T-cell (primary cell): ENCODE measurements around the gene GDF7. TPM values are rescaled to one million over a fixed set of nuclear protein-coding genes. Genes with fewer than 3 reads are reported as not detected.

Source experiments
- ATAC-seq, 4 experiments: fragments of 200-7000 bp in 3 of 4; fragments of 150-1000 bp in 1 of 4; cut with Tn5 transposase; replicated peaks in 1 of 4; 1 replicate in 3 of 4; 2 replicates in 1 of 4; pipeline ENCODE4 v1.10.0; 2021; ENCODE audit warnings: moderate library complexity in 3 of 4, mild to moderate bottlenecking in 2 of 4, moderate number of reproducible peaks in 1 of 4
- CTCF ChIA-PET, 2 donors: fragments of 300-600 bp; sonication (Branson Sonifier 250); formaldehyde crosslinking; loops; one replicate each; lab custom pipeline; 2022; ENCODE audit warnings: antibody characterized with exemption in 2 of 2; lab: Charles Lee
- POLR2A ChIA-PET, 2 donors: fragments of 300-600 bp; sonication (Branson Sonifier 250); formaldehyde crosslinking; loops; one replicate each; lab custom pipeline; 2022; ENCODE audit warnings: antibody characterized with exemption in 2 of 2; lab: Charles Lee
- DNase-seq, 35 experiments: peaks; one replicate each; pipeline versions ENCODE4 v3.0.0 to v3.0.0-alpha.2; 2013 to 2023
- H3K27ac ChIP-seq: one replicate; pipeline ENCODE4 v1.5.1; 2013; ENCODE audit warnings: low read length
- H3K27me3 ChIP-seq, 2 experiments: replicated peaks in 1 of 2; 1 replicate in 1 of 2; 2 replicates in 1 of 2; pipeline versions ENCODE4 v1.6.1 to v1.7.0; 2013; ENCODE audit warnings: low read length in 1 of 2, mixed read lengths in 1 of 2; ENCODE audit not compliant: control insufficient read depth in 2 of 2, insufficient read depth in 2 of 2; ENCODE audit errors: extremely low read depth in 1 of 2
- H3K36me3 ChIP-seq, 2 donors: 1 replicate in 1 of 2; 2 replicates in 1 of 2; pipeline versions ENCODE4 v1.6.1 to v1.7.0; 2013; ENCODE audit warnings: low read length in 1 of 2; ENCODE audit not compliant: control insufficient read depth in 2 of 2, insufficient read depth in 1 of 2; ENCODE audit errors: extremely low read depth in 1 of 2
- H3K4me1 ChIP-seq, 2 experiments: 1 replicate in 1 of 2; 2 replicates in 1 of 2; pipeline versions ENCODE4 v1.6.1 to v1.7.0; 2013; ENCODE audit warnings: low read length in 2 of 2, mixed read lengths in 1 of 2; ENCODE audit not compliant: insufficient read depth in 2 of 2, control insufficient read depth in 1 of 2; ENCODE audit errors: extremely low read depth in 1 of 2
- H3K4me3 ChIP-seq, 2 donors: 1 replicate in 1 of 2; 2 replicates in 1 of 2; pipeline versions ENCODE4 v1.5.1 to v1.7.0; 2013; ENCODE audit warnings: mild to moderate bottlenecking in 2 of 2, low read length in 1 of 2, moderate library complexity in 1 of 2; ENCODE audit not compliant: control insufficient read depth in 1 of 2; ENCODE audit errors: extremely low read depth in 1 of 2
- H3K9me3 ChIP-seq: 2 replicates; pipeline ENCODE4 v1.7.0; 2013
- H3K27ac Mint-ChIP-seq, 2 donors: one replicate each; pipeline ENCODE4 v1.8.0; 2020 to 2021; ENCODE audit warnings: mild to moderate bottlenecking in 2 of 2, mixed read lengths in 2 of 2
- H3K27me3 Mint-ChIP-seq, 2 donors: one replicate each; pipeline ENCODE4 v1.8.0; 2021 to 2022; ENCODE audit warnings: mixed read lengths in 2 of 2
- H3K36me3 Mint-ChIP-seq: one replicate; pipeline ENCODE4 v1.8.0; 2021; ENCODE audit warnings: mixed read lengths
- H3K4me1 Mint-ChIP-seq, 3 donors: one replicate each; pipeline ENCODE4 v1.8.0; 2020 to 2022; ENCODE audit warnings: mixed read lengths in 3 of 3, mild to moderate bottlenecking in 1 of 3
- H3K4me3 Mint-ChIP-seq, 3 donors: one replicate each; pipeline ENCODE4 v1.8.0; 2020 to 2022; ENCODE audit warnings: mild to moderate bottlenecking in 3 of 3, mixed read lengths in 3 of 3, moderate library complexity in 3 of 3
- H3K9me3 Mint-ChIP-seq, 3 donors: one replicate each; pipeline ENCODE4 v1.8.0; 2020 to 2022; ENCODE audit warnings: mixed read lengths in 3 of 3
- WGBS: methylation state at CpG from one replicate; pipeline ENCODE4 v1.1.5; 2013; ENCODE audit warnings: missing lambda C conversion rate; ENCODE audit not compliant: insufficient coverage; 5-methylcytosine and 5-hydroxymethylcytosine counted together
- total RNA-seq, 35 experiments: library from RNA in 6 of 35; stranded (reverse) in 6 of 35; fragments of 120-200 nt in 1 of 35; gene quantifications; one replicate each; pipeline versions ENCODE4 v1.2.1 to v1.2.4 and lab custom pipeline; 2013 to 2026

GDF7 gene
- total RNA-seq, 5 donors from 2014 or later (not counting 1 experiment from before 2014, with no cell fraction given): 0.10 to 0.51 (median 0.16) TPM

DNA sequence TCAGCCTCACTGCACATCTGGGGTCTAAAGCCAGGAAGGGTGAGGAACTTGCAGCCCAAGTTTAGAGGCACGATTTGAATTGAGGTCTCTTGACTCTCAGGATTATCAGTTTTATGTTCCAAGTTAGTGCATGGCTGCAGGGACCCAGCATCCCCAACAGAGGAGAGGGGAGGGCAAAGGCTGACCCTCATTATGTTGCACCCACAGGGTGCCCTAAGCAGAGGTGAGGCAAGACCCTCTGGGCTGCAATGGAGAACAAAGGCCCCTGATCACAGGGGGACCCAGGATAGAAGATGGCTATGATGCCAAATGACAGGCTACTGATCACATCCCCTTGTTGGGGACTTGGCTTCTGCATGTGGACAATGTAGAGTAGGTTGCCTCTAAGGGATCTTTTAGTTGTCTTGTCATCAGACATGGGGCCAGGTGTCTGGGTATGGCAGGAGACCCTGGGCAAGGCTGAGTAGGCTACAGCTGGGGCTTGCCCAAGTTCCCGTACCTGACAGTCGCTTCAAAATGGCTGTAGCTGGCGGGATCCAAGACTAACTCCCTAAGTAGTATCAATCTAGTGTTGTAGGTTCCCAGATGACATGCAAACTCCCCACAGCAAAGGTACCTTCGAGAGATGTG is 4.5 kb upstream of the GDF7 start:
- ATAC-seq: no peak
- Histone ChIP-seq H3K36me3 (no peaks in the 10 kb centered on the region), H3K4me3 (no peak overlapping the region), H3K4me1 (peaks cover 0 to 24% of the 10 kb centered on the region in 2 experiments), H3K27me3 (peaks cover 19 to 61% of the 10 kb centered on the region in 2 experiments), H3K27ac (no peak overlapping the region), H3K9me3 (no peaks in the 10 kb centered on the region)
- peaks cover 60 to 70% of the 10 kb centered on the region in 2 donors for H3K27me3 Mint-ChIP-seq
- H3K4me3 Mint-ChIP-seq: no peak overlapping the region
- DNase-seq: no peak
- POLR2A ChIA-PET: interaction anchor here in 1 of 2 donors (0.6 kb wide), 1 partner anchor 301 kb away, joined by 5 read pairs; no protein-coding TSS in a partner anchor
- WGBS: no CpG with 5 or more reads among the region's 5 CpGs
- CTCF ChIA-PET: interaction anchor here (0.7 to 3.7 kb wide), 12 partner anchors 11 to 351 kb away, joined by 3 to 63 read pairs (median 4); partner anchors contain the start of gene HS1BP3 (in 2 of the 2)
- no peak overlapping the region for H3K27ac Mint-ChIP-seq
- no peaks in the 10 kb centered on the region for H3K36me3 Mint-ChIP-seq
- no peaks in the 10 kb centered on the region for H3K9me3 Mint-ChIP-seq
- peaks cover 6 to 12% (median 12%) of the 10 kb centered on the region in 3 donors for H3K4me1 Mint-ChIP-seq

DNA sequence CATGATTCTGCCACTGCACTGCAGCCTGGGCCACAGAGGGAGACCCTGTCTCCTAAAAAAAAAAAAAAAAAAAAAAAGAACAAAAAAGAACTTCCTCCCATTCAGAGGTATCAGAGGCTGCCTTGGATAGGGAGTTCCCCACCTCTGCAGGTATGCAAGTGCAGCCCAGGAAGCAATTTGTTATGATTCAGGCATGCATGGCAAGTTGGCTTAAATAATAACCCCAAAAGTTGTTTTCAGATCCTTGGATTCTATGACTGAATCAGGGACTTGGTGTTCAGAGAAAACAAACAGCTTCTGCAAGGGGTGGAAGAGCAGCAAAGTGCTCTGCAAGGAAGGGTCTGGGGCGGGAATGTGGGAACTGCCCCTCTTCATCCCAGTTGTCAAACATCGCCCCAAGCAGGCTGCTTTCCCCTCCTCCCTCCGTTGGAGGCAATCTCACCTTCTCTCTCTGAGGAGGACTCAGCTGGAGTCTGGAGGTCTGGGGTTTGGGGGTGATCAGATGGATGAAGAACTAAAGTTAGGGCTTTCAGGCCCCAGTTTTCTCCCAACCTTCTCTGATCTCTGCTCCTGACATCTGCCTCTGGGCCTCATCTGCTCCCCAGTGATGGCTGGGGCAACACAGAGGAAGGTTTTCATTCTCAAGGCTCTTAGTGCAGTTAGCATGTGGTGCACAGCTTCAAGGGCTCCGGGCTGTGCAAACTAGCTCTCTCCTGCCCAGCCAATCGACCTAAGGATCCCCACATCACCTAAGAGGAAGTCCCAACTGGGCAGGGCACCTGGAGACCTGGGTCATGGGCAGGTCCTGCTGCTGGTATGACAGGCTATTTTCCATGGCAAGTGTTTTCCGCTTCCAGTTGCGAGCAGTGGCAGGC is 3.5 kb upstream of the GDF7 start:
- 45% methylated on average over 3 of the region's 7 CpGs for WGBS
- Histone ChIP-seq H3K4me1 (peaks cover 0 to 28% of the 10 kb centered on the region in 2 experiments), H3K27ac (no peak overlapping the region), H3K27me3 (peaks cover 26 to 71% of the 10 kb centered on the region in 2 experiments), H3K36me3 (no peaks in the 10 kb centered on the region), H3K4me3 (no peak overlapping the region), H3K9me3 (no peaks in the 10 kb centered on the region)
- Mint-ChIP-seq H3K4me1 (peaks cover 6 to 18% (median 15%) of the 10 kb centered on the region in 3 donors), H3K9me3 (no peaks in the 10 kb centered on the region), H3K4me3 (no peak overlapping the region), H3K27ac (no peak overlapping the region), H3K27me3 (peaks cover 62 to 73% of the 10 kb centered on the region in 2 donors), H3K36me3 (no peaks in the 10 kb centered on the region)
- ChIA-PET CTCF (interaction anchor here (0.6 to 1.2 kb wide), 4 partner anchors 296 to 352 kb away, joined by 3 to 4 read pairs (median 4); no protein-coding TSS in a partner anchor), POLR2A (no interaction called here)
- DNase-seq (peak in 1 of 35 experiments; percentile 10), ATAC-seq (no peak)

DNA sequence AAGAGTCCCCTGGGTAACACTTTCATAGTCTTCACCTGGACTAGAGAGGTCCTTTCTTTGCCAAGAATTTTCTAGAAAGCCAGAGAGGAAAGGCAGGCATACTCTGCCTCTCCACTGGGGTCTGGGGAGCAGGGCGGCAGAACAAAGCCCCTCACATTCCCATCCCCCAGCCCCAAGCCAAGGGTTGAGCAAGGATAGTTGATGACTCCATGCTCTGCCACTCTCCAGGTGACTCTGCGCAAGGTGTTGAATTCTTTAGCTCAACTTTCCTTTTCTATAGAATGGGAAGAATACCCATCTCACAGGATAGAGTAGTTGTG is 2.9 kb upstream of the GDF7 start:
- ChIA-PET CTCF (no interaction called here), POLR2A (no interaction called here)
- Mint-ChIP-seq H3K4me3 (no peak overlapping the region), H3K27me3 (peaks cover 58 to 75% of the 10 kb centered on the region in 2 donors), H3K27ac (no peak overlapping the region), H3K9me3 (no peaks in the 10 kb centered on the region), H3K4me1 (peaks cover 6 to 18% (median 15%) of the 10 kb centered on the region in 3 donors), H3K36me3 (no peaks in the 10 kb centered on the region)
- ATAC-seq (no peak), DNase-seq (peak in 1 of 35 experiments; percentile 11)
- Histone ChIP-seq H3K4me1 (peaks cover 0 to 28% of the 10 kb centered on the region in 2 experiments), H3K4me3 (no peak overlapping the region), H3K36me3 (no peaks in the 10 kb centered on the region), H3K9me3 (no peaks in the 10 kb centered on the region), H3K27me3 (peaks cover 28 to 77% of the 10 kb centered on the region in 2 experiments), H3K27ac (no peak overlapping the region)
- no CpG with 5 or more reads among the region's 2 CpGs for WGBS

DNA sequence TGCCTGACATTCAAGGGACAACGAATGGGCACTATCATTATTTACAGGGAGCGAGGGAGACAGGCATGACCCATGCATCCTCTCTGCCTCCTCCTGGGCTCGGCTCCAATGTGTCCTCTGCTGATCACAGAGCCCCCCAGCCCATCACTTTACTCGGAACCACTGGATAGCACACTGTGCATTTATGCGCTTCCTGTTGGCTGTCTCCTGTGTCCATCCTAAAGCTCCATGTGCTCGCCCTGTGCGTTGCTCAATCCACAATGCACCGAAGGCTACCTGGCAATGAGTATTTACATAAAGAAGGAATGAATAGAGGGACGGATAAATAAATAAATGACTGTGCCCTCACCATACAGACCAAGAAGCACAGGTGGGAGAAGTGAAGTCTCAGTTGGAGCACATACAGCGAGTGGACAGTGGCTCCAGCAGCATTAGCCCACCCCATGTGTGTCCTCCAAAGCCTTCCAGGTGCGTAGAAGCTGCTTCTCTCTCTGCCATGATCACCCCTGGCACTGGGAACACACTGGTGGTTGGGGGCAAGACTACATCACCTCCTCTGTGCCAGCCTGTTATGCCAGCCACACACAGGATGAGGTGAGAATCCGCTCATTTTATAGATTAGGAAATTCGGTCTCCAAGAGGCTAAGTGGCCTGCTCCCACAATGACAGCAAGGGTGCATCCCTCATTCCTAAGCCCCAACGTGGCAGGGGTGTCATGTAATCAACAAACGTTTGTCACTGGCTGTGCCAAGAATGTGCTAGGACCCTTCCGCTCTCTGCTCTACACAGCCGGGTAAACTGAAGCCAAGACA is 2.3 kb upstream of the GDF7 start:
- Histone ChIP-seq H3K27me3 (peaks cover 25 to 83% of the 10 kb centered on the region in 2 experiments), H3K36me3 (no peaks in the 10 kb centered on the region), H3K9me3 (no peaks in the 10 kb centered on the region), H3K4me3 (no peak overlapping the region), H3K27ac (no peak overlapping the region), H3K4me1 (peaks cover 0 to 31% of the 10 kb centered on the region in 2 experiments)
- Mint-ChIP-seq H3K36me3 (no peaks in the 10 kb centered on the region), H3K4me1 (peaks cover 6 to 20% (median 18%) of the 10 kb centered on the region in 3 donors), H3K27ac (no peak overlapping the region), H3K4me3 (peak overlapping the region; percentile 29 to 80 (median 39)), H3K27me3 (peaks cover 54 to 77% of the 10 kb centered on the region in 2 donors), H3K9me3 (no peaks in the 10 kb centered on the region)
- WGBS: 54% methylated on average over 8 of the region's 17 CpGs
- DNase-seq (no peak), ATAC-seq (no peak)
- ChIA-PET POLR2A (no interaction called here), CTCF (no interaction called here)

DNA sequence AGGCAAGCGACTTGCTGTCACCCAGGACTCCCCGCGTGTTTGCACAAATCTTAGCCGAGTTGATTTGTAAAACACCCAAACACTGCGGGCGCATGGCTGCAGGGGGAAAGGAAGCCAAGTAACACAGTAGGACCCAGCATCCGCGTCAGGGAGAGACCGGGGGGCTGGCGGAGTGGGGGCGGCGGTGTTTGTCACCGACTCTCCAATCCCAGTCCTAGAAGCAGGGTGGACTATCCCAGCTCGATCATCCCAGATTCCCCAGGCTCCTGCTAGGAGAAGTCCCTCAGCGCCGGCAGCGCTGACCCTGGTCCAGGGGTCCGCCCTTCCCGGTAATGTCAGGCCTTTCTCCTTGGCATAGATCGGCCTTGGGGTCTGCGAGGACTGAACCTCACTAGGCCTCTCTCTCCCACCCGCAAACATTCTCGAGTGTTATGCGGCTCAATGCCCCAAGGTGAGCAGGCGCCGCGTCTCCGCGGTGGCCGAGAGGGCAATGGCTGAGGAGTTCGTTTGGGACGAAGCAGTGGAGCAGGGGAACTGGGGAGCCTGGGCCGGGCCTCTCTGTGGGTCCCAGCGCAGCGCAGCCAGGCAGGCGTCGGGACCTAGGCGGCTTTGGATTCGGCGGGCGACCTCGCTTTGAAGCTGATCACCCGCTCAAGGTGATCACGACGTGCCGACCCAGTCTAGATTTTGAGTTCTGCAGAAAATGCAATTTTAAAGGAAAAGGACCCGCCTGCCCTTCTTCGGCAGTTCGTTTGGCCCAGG is 1.5 kb upstream of the GDF7 start:
- Histone ChIP-seq H3K27me3 (peaks cover 25 to 90% of the 10 kb centered on the region in 2 experiments), H3K4me1 (peaks cover 0 to 39% of the 10 kb centered on the region in 2 experiments), H3K4me3 (peak overlapping the region; percentile 19 to 35), H3K27ac (no peak overlapping the region), H3K36me3 (no peaks in the 10 kb centered on the region), H3K9me3 (no peaks in the 10 kb centered on the region)
- DNase-seq (peak in 1 of 35 experiments; percentile 23), ATAC-seq (no peak)
- Mint-ChIP-seq H3K27ac (no peak overlapping the region), H3K4me3 (peak overlapping the region; percentile 62 to 80 (median 73)), H3K4me1 (peaks cover 6 to 23% (median 18%) of the 10 kb centered on the region in 3 donors), H3K27me3 (peaks cover 49 to 81% of the 10 kb centered on the region in 2 donors), H3K9me3 (no peaks in the 10 kb centered on the region), H3K36me3 (no peaks in the 10 kb centered on the region)
- POLR2A ChIA-PET: no interaction called here
- 9% methylated on average over 47 of the region's 49 CpGs for WGBS
- CTCF ChIA-PET: interaction anchor here (1.2 to 2.0 kb wide), 3 partner anchors 9 to 297 kb away, joined by 4 to 7 read pairs (median 4); partner anchors contain the start of gene HS1BP3 (in 1 of the 2)
